Parathyroid adenoma (tissue), 2 donors: ENCODE data around the gene PRUNE2.

ENCODE experiments used
- H2AFZ ChIP-seq: fragments of 300-600 bp; sonication (generic); one replicate; pipeline ENCODE4 v1.7.0; 2017; ENCODE audit warnings: antibody characterized with exemption, mild to moderate bottlenecking
- H3K27ac ChIP-seq: fragments of 300-600 bp; sonication (generic); one replicate; pipeline ENCODE4 v1.7.0; 2017
- H3K27me3 ChIP-seq: fragments of 300-600 bp; sonication (generic); one replicate; pipeline ENCODE4 v1.7.0; 2017; ENCODE audit warnings: low read length; ENCODE audit not compliant: control insufficient read depth, insufficient read depth
- H3K36me3 ChIP-seq: fragments of 300-600 bp; sonication (generic); one replicate; pipeline ENCODE4 v1.7.0; 2017; ENCODE audit warnings: low read length; ENCODE audit not compliant: control insufficient read depth, insufficient read depth
- H3K4me1 ChIP-seq: fragments of 300-600 bp; sonication (generic); one replicate; pipeline ENCODE4 v1.7.0; 2017; ENCODE audit warnings: control low read depth
- H3K4me2 ChIP-seq: fragments of 300-600 bp; sonication (generic); one replicate; pipeline ENCODE4 v1.7.0; 2017; ENCODE audit warnings: low read length
- H3K4me3 ChIP-seq: fragments of 300-600 bp; sonication (generic); one replicate; pipeline ENCODE4 v1.7.0; 2017; ENCODE audit warnings: low read depth, low read length
- H3K79me2 ChIP-seq: fragments of 300-600 bp; sonication (generic); one replicate; pipeline ENCODE4 v1.7.0; 2017; ENCODE audit warnings: control low read depth
- H3K9ac ChIP-seq: fragments of 300-600 bp; sonication (generic); one replicate; pipeline ENCODE4 v1.7.0; 2017; ENCODE audit warnings: mild to moderate bottlenecking
- H3K9me3 ChIP-seq: fragments of 300-600 bp; sonication (generic); one replicate; pipeline ENCODE4 v1.7.0; 2017; ENCODE audit warnings: low read length; ENCODE audit not compliant: control insufficient read depth
- CTCF ChIP-seq: fragments of 300-600 bp; sonication (generic); IDR thresholded peaks from one replicate; pipeline ENCODE4 v1.7.0; 2017; ENCODE audit warnings: antibody characterized with exemption, mild to moderate bottlenecking
- donor health status: primary hyperparathyroidism.

The PRUNE2 gene

DNA sequence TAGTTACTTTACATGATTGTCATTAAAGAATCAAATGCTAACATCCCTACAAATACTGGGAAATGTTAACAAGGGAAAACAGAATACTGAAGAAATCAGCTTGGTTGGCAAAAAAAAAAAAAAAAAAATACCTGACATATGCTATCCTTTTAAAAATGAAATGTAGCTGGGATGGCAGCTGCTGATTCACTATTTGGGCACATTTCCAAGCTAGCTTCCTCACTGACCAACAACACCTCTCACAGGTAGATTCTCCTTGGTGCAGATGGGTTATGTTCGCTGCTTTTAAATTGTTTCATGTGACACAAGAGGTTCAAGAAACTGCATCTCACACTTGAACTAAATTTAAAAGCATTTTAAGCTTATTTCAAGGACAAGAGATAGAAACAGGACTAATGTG is 6.1 kb upstream of the PRUNE2 start:
- Histone ChIP-seq H3K9me3 (no peaks in the 10 kb centered on the region), H3K4me2 (no peak overlapping the region), H3K27me3 (no peaks in the 10 kb centered on the region), H3K9ac (no peak overlapping the region), H3K79me2 (no peaks in the 10 kb centered on the region), H3K4me3 (no peak overlapping the region), H2AFZ (no peak overlapping the region), H3K4me1 (no peaks in the 10 kb centered on the region), H3K27ac (no peak overlapping the region), H3K36me3 (no peaks in the 10 kb centered on the region)
- TF ChIP-seq CTCF: no peak

DNA sequence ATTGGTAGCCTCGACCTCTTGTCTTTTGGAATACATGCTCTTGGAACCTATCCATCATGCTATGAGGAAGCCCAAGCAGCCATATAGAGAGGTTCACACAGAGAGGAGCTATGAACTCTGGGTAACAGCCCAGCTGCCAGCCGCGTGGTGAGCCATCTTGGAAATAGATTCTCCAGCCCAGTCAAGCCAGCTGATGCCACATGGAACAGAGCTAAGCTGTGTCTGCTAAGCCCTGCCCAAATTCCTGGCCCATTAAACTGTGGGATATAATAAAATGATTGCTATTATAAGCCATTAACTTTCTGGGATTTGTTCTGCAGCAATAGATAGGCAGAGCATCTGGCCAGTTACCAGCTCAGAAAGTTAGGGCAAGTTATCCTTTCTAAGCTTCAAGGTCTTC is 4.9 kb upstream of the PRUNE2 start:
- H3K9ac ChIP-seq: no peak overlapping the region
- H3K27ac ChIP-seq: no peak overlapping the region
- H3K36me3 ChIP-seq: no peaks in the 10 kb centered on the region
- no peaks in the 10 kb centered on the region for H3K79me2 ChIP-seq
- no peak overlapping the region for H2AFZ ChIP-seq
- no peak for TF ChIP-seq CTCF
- H3K4me1 ChIP-seq: no peaks in the 10 kb centered on the region
- no peak overlapping the region for H3K4me3 ChIP-seq
- no peak overlapping the region for H3K4me2 ChIP-seq
- H3K27me3 ChIP-seq: no peaks in the 10 kb centered on the region
- no peaks in the 10 kb centered on the region for H3K9me3 ChIP-seq

DNA sequence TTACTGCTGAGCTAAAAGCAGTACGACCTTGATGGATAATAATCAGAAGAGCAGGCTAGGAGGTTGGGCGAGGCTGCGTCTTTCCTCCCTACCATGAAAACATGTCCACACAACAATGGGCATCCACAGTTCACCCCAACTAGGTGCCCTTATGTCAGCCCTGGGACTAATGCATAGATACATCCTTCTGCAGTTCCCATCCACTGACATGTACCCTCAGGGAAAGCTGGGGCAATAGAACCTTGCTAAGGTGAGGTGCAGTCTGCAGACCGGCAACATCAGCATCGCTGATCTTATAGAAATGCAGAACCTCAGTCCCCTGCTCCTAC is 697 bp upstream of the PRUNE2 start:
- TF ChIP-seq CTCF: no peak

GRCh38 chr9:76904661-76905457 is 1.1 kb downstream of the PRUNE2 start:
- no peaks in the 10 kb centered on the region for H3K9me3 ChIP-seq
- no peak overlapping the region for H2AFZ ChIP-seq
- no peak overlapping the region for H3K27ac ChIP-seq
- H3K36me3 ChIP-seq: no peaks in the 10 kb centered on the region
- no peak overlapping the region for H3K9ac ChIP-seq
- H3K4me1 ChIP-seq: peaks cover 5% of the 10 kb centered on the region
- H3K4me2 ChIP-seq: peak overlapping the region; percentile 80
- TF ChIP-seq CTCF: no peak
- no peak overlapping the region for H3K4me3 ChIP-seq
- peaks cover 12% of the 10 kb centered on the region for H3K27me3 ChIP-seq
- no peaks in the 10 kb centered on the region for H3K79me2 ChIP-seq

More for the DNA sequence above, 697 bp upstream of the PRUNE2 start:
- Histone ChIP-seq H3K4me3 (no peak overlapping the region), H3K27me3 (peaks cover 6% of the 10 kb centered on the region), H3K4me2 (peak overlapping the region; percentile 80), H3K79me2 (no peaks in the 10 kb centered on the region), H3K9me3 (no peaks in the 10 kb centered on the region), H3K4me1 (peaks cover 5% of the 10 kb centered on the region), H3K27ac (no peak overlapping the region), H3K9ac (no peak overlapping the region), H2AFZ (peak overlapping the region; percentile 69), H3K36me3 (no peaks in the 10 kb centered on the region)

DNA sequence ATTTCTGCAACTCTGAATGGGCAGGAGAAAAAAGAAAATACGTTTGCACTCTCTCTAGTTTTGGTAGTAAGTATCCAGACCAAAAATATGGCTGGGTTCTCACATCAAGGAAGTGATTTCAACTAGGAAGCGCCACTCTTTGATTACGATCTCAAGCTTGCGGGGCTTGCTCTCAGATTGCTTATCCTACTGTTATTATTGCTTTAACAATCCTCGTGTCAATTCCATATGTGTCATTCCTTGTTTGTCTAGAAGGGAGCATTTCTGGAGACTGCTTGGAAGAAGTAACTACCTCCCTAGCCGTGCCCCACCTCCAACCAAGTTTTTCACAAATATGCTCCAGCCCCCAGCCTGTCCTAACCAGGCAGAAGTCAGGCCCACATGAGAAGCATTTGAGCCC is 3.5 kb downstream of the PRUNE2 start:
- Histone ChIP-seq H3K27me3 (peaks cover 12% of the 10 kb centered on the region), H3K4me1 (peaks cover 5% of the 10 kb centered on the region), H3K9ac (no peak overlapping the region), H3K36me3 (no peaks in the 10 kb centered on the region), H3K9me3 (no peaks in the 10 kb centered on the region), H2AFZ (no peak overlapping the region), H3K79me2 (no peaks in the 10 kb centered on the region), H3K4me2 (no peak overlapping the region), H3K4me3 (no peak overlapping the region), H3K27ac (no peak overlapping the region)
- TF ChIP-seq CTCF: no peak
